Skeletal muscle tissue (tissue), 4 donors: ENCODE measurements around the gene GCHFR. TPM values are rescaled to one million over a fixed set of nuclear protein-coding genes. Genes with fewer than 3 reads are reported as not detected.

Experiments used
- H3K27ac ChIP-seq: one replicate; pipeline ENCODE4 v1.7.0; 2013; ENCODE audit warnings: mild to moderate bottlenecking, low read depth, low read length, inconsistent platforms
- H3K27me3 ChIP-seq, 3 donors: one replicate each; pipeline ENCODE4 v1.7.0; 2013; ENCODE audit warnings: low read length in 3 of 3; ENCODE audit not compliant: control insufficient read depth in 3 of 3, insufficient read depth in 3 of 3
- H3K36me3 ChIP-seq, 3 donors: one replicate each; pipeline ENCODE4 v1.7.0; 2013; ENCODE audit warnings: low read length in 3 of 3; ENCODE audit not compliant: control insufficient read depth in 3 of 3, insufficient read depth in 3 of 3
- H3K4me1 ChIP-seq, 3 donors: one replicate each; pipeline ENCODE4 v1.7.0; 2013; ENCODE audit warnings: low read length in 3 of 3, mild to moderate bottlenecking in 3 of 3; ENCODE audit not compliant: control insufficient read depth in 3 of 3, insufficient read depth in 3 of 3
- H3K4me3 ChIP-seq, 3 donors: one replicate each; pipeline ENCODE4 v1.7.0; 2013; ENCODE audit warnings: low read length in 3 of 3
- H3K9ac ChIP-seq, 3 donors: one replicate each; pipeline ENCODE4 v1.7.0; 2013; ENCODE audit warnings: low read length in 3 of 3, mild to moderate bottlenecking in 3 of 3, moderate library complexity in 2 of 3, low read depth in 1 of 3
- H3K9me3 ChIP-seq, 3 donors: one replicate each; pipeline ENCODE4 v1.7.0; 2013; ENCODE audit warnings: low read length in 3 of 3; ENCODE audit not compliant: control insufficient read depth in 3 of 3
- total RNA-seq: library from RNA; depleted of rRNA; stranded (reverse); fragments of >200 nt; gene quantifications from one replicate; pipeline ENCODE4 v1.2.3, GENCODE V29; 2014
- donor health status: Osteomylitis.

GCHFR gene
- total RNA-seq, 1 donor from 2014 or later = 1.6 TPM

DNA sequence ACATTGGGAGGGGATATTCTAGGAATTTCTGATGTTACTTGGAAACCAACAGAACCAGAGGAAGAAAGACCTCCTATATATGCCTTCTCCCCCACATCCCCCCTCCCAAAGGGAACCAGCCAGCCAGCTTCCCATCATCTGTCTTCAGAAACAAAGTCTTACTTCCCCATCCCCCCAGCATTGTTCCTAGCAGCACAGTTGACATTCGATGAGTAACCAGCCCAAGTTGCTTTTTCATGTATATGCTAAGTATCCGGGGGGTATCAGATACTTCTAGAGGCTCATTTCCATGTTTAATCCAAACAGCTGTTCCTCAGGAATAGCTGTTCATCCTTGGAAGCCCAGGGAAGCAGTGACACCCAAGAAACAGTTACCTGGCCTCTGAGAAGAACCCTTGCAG, 24.8 kb upstream of the GCHFR start:
- Histone ChIP-seq H3K9ac (no peak overlapping the region), H3K4me1 (peaks cover 11 to 15% (median 12%) of the 10 kb centered on the region in 3 donors), H3K27ac (no peak overlapping the region), H3K9me3 (no peaks in the 10 kb centered on the region), H3K36me3 (peaks cover 47 to 69% (median 62%) of the 10 kb centered on the region in 3 donors), H3K27me3 (no peaks in the 10 kb centered on the region), H3K4me3 (no peak overlapping the region)

DNA sequence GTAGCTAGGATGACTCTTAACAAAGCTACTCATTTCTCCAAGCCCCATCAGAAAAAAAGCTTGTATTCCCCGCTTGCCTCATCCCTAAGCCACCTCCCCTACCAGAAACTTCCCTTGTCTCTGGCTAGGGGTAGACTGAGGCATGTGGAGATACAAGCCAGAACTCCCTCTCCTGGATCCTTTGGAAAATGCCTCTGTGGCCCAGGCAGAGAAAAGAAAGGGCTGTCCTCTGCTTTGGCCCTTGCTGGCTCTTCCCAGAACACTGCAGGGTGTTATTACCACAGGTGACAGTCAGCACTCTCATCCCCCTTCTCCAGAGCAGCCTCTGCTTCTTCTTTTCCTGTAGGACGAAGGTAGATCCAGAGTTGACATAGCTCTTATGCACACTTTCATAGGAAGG, 24.0 kb upstream of the GCHFR start:
- Histone ChIP-seq H3K9ac (no peak overlapping the region), H3K4me3 (no peak overlapping the region), H3K9me3 (no peaks in the 10 kb centered on the region), H3K27me3 (no peaks in the 10 kb centered on the region), H3K36me3 (peaks cover 51 to 70% (median 60%) of the 10 kb centered on the region in 3 donors), H3K4me1 (peaks cover 11 to 17% (median 13%) of the 10 kb centered on the region in 3 donors), H3K27ac (no peak overlapping the region)

DNA sequence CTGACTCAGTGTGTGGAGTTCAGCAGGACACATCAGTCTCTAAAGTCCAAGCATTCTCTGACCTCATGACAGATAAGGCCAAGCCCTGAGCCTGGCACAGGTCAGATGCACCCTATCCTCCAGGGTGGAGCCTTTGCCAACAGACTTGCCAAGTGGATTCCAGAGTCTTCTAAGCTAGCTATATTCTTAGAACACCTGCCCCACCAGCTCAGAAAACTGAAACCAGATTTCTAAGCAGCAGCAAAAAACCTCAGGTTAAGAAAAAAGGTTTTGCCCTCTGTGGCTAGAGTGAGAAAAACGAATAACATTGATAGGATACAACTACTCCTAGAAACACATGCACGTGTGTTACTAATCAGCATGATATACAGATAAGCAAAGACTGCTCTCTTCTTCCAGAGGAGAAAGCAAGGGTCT, 20.4 kb upstream of the GCHFR start:
- H3K27ac ChIP-seq = peak overlapping the region; percentile 10
- H3K9ac ChIP-seq = peak overlapping the region in 1 of 3 donors; percentile 9
- no peaks in the 10 kb centered on the region for H3K9me3 ChIP-seq
- H3K27me3 ChIP-seq = no peaks in the 10 kb centered on the region
- H3K4me3 ChIP-seq = no peak overlapping the region
- peaks cover 11 to 26% (median 13%) of the 10 kb centered on the region in 3 donors for H3K4me1 ChIP-seq
- H3K36me3 ChIP-seq = peaks cover 40 to 57% (median 49%) of the 10 kb centered on the region in 3 donors

DNA sequence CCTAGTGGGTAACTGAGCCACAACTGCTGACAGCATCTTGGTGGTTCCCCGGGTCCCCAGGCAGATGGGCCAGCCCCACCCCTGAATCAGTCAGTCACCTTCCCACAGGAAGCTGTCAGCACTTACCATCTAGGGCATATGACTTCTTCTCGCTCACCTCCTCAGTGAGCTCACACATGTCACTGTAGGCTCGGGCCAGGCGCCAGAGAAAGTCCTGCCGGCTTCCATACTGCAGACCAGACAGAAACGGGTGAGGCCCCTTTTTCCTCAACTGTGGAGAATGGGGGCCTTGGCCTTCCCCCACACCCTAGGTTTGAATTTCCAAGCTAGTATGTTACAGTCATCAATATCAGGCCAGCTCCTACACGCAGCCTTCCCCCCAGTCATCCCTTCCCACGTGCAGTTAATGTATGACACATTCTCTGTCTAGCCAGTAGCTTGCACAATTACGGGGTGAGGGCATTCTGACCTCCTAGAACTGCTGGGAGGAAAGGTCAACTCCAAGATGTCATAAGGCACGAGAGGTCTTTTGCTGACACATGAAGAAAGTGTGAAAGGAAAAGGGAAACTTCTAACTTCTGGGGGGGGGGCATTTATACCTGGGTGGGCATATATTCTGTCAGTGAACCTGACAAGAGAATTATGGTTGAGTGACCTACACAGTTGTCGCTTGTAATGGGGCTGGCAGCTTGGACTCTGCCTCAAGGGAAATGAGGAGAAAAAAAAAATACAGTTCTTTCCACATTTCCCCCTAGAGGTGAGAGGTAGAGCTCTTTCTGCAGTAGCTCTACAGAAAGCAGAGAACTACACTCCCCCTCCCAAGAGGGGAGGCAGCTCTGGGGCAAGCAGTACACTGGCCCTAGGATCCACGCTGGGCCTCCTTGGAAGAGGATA, 19.7 kb upstream of the GCHFR start:
- H3K27me3 ChIP-seq = no peaks in the 10 kb centered on the region
- H3K4me3 ChIP-seq = no peak overlapping the region
- no peaks in the 10 kb centered on the region for H3K9me3 ChIP-seq
- peaks cover 11 to 26% (median 13%) of the 10 kb centered on the region in 3 donors for H3K4me1 ChIP-seq
- peaks cover 33 to 52% (median 43%) of the 10 kb centered on the region in 3 donors for H3K36me3 ChIP-seq
- H3K27ac ChIP-seq = no peak overlapping the region
- H3K9ac ChIP-seq = peak overlapping the region in 1 of 3 donors; percentile 9

DNA sequence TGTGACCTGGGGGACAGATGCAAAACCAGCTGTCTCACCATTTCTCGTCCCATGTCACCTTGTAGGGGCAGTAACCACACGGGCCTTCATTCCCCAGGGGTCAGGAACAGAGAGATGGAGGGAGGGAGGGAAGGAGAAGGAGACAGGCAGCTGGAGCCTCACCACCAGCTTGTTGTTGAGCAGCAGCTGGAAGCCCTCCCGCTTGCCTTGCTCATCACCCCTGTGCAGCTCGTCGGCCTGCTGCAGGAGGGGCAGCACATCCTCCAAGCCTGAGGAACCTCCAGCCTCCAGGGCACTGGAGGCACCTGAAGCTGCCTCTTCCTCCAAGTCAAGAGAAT, 19.1 kb upstream of the GCHFR start:
- H3K27me3 ChIP-seq = no peaks in the 10 kb centered on the region
- H3K9ac ChIP-seq = no peak overlapping the region
- no peaks in the 10 kb centered on the region for H3K9me3 ChIP-seq
- H3K36me3 ChIP-seq = peaks cover 30 to 52% (median 39%) of the 10 kb centered on the region in 3 donors
- no peak overlapping the region for H3K4me3 ChIP-seq
- H3K27ac ChIP-seq = no peak overlapping the region
- peaks cover 11 to 26% (median 13%) of the 10 kb centered on the region in 3 donors for H3K4me1 ChIP-seq

DNA sequence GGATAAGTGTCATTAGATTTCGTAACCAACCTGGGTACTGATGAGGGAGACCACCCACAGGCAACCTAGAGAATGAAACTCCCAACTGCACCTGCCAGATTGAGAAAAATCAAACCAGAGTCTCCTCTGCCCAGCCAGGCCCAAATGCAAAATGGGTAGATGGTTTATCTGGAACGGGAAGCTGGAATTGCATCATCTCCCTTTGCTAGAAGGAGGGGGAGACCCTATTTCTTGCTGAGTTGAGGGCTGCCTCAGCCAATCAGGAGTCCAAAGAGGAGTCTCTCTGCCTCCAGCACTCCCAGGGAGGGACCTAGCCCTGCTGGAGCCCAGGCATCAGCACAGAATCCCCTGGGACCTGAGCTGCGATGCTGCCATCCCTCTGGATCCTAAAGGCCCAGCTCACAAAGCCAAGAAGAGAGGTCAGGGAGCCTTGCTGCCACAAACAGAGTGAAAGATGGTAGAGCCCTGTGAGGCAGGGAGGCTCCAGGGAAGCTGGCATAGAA, 16.9 kb upstream of the GCHFR start:
- H3K9ac ChIP-seq = peak overlapping the region in 1 of 3 donors; percentile 4
- H3K27ac ChIP-seq = no peak overlapping the region
- H3K27me3 ChIP-seq = no peaks in the 10 kb centered on the region
- H3K36me3 ChIP-seq = peaks cover 34 to 67% (median 45%) of the 10 kb centered on the region in 3 donors
- peaks cover 7 to 27% (median 11%) of the 10 kb centered on the region in 3 donors for H3K4me1 ChIP-seq
- no peaks in the 10 kb centered on the region for H3K9me3 ChIP-seq
- H3K4me3 ChIP-seq = no peak overlapping the region

DNA sequence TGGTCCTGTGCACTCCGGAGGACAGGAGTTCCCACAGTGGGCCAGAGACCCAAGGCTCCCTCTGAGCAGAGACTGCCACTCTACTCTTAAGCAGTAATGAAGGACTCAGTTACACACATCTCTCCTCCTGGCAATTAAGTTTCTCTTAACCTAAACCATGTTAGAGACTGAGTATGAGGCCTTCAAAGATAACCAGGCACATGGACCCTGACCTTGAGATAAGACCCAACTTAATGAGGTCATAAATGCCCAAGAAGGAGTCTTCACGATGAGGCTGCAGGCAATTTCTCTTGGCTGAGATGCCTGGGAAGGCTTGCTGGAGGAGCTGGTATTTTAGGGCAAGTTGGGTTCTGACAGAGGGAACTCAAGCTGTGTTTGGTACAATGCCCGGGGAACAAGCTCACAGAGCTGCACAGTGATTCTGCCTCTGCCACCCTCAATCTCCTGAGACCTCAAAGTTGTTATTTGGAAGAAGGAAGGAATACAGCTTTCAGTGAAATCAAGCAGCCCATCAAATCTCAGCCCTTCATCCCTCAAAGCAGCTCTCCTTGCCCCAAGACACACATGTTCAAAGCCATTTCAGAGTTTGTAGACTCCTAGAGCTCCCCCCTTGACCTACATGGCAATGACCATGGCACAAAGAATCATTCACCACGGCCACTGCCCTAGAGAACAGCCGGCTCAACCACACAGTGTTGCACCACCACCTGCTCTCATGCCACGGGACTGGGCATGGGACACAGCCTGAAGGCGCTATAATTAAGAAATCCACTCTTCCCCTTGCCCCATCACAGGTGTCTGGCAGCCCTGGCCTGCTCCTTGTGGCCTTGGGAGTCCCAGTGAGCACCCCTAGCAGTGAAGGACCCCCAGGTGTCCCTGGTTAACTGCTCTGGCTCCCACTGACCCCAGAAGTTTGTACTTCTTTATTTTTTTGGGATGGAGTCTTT, 15.9 kb upstream of the GCHFR start:
- Histone ChIP-seq H3K9ac (no peak overlapping the region), H3K27ac (no peak overlapping the region), H3K27me3 (no peaks in the 10 kb centered on the region), H3K9me3 (no peaks in the 10 kb centered on the region), H3K4me3 (no peak overlapping the region), H3K36me3 (peaks cover 34 to 61% (median 42%) of the 10 kb centered on the region in 3 donors), H3K4me1 (peaks cover 7 to 26% (median 11%) of the 10 kb centered on the region in 3 donors)

DNA sequence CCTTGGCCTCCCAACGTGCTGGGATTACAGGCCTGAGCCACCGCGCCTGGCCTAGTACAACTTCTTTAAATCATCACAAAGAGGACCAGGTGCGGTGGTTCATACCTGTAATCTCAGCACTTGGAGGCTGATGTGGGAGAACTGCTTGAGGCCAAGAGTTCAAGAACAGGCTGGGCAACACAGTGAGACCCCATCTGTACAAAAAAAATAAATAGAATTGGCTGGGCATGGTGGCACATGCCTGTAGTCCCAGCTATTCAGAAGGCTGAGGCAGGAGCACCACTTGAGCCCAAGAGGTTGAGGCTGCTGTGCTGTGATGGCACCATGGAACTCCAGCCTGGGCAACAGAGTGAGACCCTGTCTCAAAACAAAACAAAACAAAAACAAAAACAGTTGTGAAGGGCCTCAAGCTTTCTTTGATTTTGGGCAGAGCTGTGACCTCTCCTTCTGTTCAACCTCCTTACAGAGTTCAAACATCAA, 14.7 kb upstream of the GCHFR start:
- no peak overlapping the region for H3K9ac ChIP-seq
- no peaks in the 10 kb centered on the region for H3K27me3 ChIP-seq
- peaks cover 34 to 52% (median 37%) of the 10 kb centered on the region in 3 donors for H3K36me3 ChIP-seq
- H3K4me3 ChIP-seq = no peak overlapping the region
- H3K27ac ChIP-seq = no peak overlapping the region
- no peaks in the 10 kb centered on the region for H3K9me3 ChIP-seq
- peaks cover under 1 to 16% (median 5%) of the 10 kb centered on the region in 3 donors for H3K4me1 ChIP-seq

DNA sequence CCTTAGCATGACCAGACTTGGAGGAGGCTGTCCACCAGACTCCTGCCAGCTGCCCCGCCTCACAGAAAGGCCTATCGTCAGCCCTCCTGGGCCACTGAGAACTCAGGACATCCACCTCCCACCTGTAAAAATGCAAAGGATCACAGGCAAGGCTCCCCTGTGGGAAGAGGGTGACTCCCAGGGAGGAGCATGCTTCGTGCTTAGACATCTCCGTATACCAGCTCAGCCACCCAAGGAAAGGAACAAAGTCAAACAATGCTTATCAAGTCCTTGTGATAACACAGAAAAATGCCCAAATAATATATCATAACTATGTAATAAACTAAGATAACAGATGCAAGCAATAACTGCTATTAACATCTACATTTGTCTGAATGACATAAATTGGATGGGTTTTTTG, 13.0 kb upstream of the GCHFR start:
- Histone ChIP-seq H3K4me3 (no peak overlapping the region), H3K9me3 (no peaks in the 10 kb centered on the region), H3K27me3 (no peaks in the 10 kb centered on the region), H3K36me3 (peaks cover 27 to 43% (median 30%) of the 10 kb centered on the region in 3 donors), H3K27ac (no peak overlapping the region), H3K9ac (no peak overlapping the region), H3K4me1 (peaks cover 5 to 24% (median 9%) of the 10 kb centered on the region in 3 donors)
